ENCODE data around the gene SNX21. TPM values are rescaled to one million over a fixed set of nuclear protein-coding genes. Genes with fewer than 3 reads are reported as not detected.
"Not testable (repeated sequence)": the region's sequence is repeated elsewhere in the genome, so short reads cannot be mapped to it uniquely, and the experiment has no call there.

SNX21 gene
- total RNA-seq, 2 donors from 2014 or later, result 1.9 to 3.1 TPM

DNA sequence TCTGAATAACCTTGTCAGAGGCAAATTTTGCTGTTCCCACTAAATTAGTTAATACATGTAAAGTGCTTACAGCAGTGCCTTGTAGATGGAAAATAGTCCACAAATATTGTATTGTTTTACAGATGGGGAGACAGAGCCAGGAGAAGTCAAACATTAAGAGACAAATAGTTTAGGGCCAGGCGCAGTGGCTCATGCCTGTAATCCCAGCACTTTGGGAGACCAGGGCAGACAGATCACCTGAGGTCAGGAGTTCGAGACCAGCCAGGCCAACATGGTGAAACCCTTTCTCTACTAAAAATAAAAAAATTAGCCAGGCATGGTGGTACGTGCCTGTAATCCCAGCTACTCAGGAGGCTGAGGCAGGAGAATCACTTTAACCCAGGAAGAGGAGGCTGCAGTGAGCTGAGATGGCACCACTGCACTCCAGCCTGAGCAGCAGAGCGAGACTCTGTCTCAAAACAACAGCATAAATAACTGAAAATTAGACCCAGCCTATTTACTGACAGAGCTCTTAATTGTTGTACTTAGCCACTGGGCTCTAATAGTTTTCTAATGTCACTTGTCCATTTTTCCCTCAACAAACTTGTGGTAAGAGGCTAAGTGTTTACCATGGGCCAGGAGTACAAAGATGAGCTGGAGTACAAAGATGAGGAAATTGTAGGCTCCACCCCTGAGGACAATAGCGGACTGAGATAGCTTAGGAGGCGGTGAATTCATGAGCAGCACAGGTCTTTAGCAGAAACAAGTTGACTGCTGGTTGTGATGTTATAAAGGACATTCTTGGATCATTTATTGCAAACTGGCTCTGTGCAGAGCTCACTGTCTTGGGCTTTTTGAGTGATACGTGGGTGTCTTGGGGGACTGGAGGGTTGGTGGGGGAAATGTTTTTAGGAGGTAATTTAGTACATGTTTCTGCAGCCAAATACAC is 30.2 kb downstream of the SNX21 start:
- Mint-ChIP-seq H3K36me3 (ENCODE audit: low read depth) (no peaks in the 10 kb centered on the region), H3K27me3 (no peaks in the 10 kb centered on the region)

GRCh38 chr20:45866454-45866853 is 32.9 kb downstream of the SNX21 start:
- ATAC-seq (no peak), DNase-seq (no peak)
- no peak overlapping the region for H3K4me3 Mint-ChIP-seq
- H3K4me1 Mint-ChIP-seq, result peaks cover 5% of the 10 kb centered on the region
- H3K36me3 Mint-ChIP-seq (ENCODE audit: low read depth), result no peaks in the 10 kb centered on the region
- H3K27me3 Mint-ChIP-seq, result no peaks in the 10 kb centered on the region
- H3K9me3 ChIP-seq (ENCODE audit: control insufficient read depth, low read length, poor library complexity, severe bottlenecking), result no peaks in the 10 kb centered on the region
- no peak overlapping the region for H3K27ac Mint-ChIP-seq

More for the DNA sequence above, 30.2 kb downstream of the SNX21 start:
- H3K4me3 Mint-ChIP-seq, result no peak overlapping the region
- ATAC-seq (no peak), DNase-seq (no peak)
- H3K27ac Mint-ChIP-seq, result no peak overlapping the region
- H3K4me1 Mint-ChIP-seq, result peaks cover 19% of the 10 kb centered on the region
- H3K9me3 ChIP-seq (ENCODE audit: control insufficient read depth, low read length, poor library complexity, severe bottlenecking), result no peaks in the 10 kb centered on the region

- ATAC-seq (no peak), DNase-seq (no peak)
- H3K4me1 Mint-ChIP-seq, result peaks cover 8% of the 10 kb centered on the region
- H3K36me3 Mint-ChIP-seq (ENCODE audit: low read depth), result peaks cover 3% of the 10 kb centered on the region
- no peaks in the 10 kb centered on the region for H3K27me3 Mint-ChIP-seq
- H3K27ac Mint-ChIP-seq, result no peak overlapping the region
- no peaks in the 10 kb centered on the region for H3K9me3 ChIP-seq (ENCODE audit: control insufficient read depth, low read length, poor library complexity, severe bottlenecking)
- H3K4me3 Mint-ChIP-seq, result no peak overlapping the region
Observed at GRCh38 chr20:45867136-45867818, 33.7 kb downstream of the SNX21 start.

GRCh38 chr20:45867819-45868176 is 34.2 kb downstream of the SNX21 start:
- H3K27ac Mint-ChIP-seq, result no peak overlapping the region
- DNase-seq (no peak), ATAC-seq (no peak)
- H3K9me3 ChIP-seq (ENCODE audit: control insufficient read depth, low read length, poor library complexity, severe bottlenecking), result no peaks in the 10 kb centered on the region
- no peaks in the 10 kb centered on the region for H3K27me3 Mint-ChIP-seq
- peaks cover 4% of the 10 kb centered on the region for H3K36me3 Mint-ChIP-seq (ENCODE audit: low read depth)
- no peak overlapping the region for H3K4me3 Mint-ChIP-seq
- H3K4me1 Mint-ChIP-seq, result peaks cover 9% of the 10 kb centered on the region

GRCh38 chr20:45872626-45873025 is 39.0 kb downstream of the SNX21 start:
- Mint-ChIP-seq H3K4me3 (no peak overlapping the region), H3K4me1 (peaks cover 7% of the 10 kb centered on the region), H3K27me3 (no peaks in the 10 kb centered on the region), H3K36me3 (ENCODE audit: low read depth) (peaks cover 4% of the 10 kb centered on the region), H3K27ac (no peak overlapping the region)
- DNase-seq (no peak), ATAC-seq (no peak)
- H3K9me3 ChIP-seq (ENCODE audit: control insufficient read depth, low read length, poor library complexity, severe bottlenecking), result no peaks in the 10 kb centered on the region

DNA sequence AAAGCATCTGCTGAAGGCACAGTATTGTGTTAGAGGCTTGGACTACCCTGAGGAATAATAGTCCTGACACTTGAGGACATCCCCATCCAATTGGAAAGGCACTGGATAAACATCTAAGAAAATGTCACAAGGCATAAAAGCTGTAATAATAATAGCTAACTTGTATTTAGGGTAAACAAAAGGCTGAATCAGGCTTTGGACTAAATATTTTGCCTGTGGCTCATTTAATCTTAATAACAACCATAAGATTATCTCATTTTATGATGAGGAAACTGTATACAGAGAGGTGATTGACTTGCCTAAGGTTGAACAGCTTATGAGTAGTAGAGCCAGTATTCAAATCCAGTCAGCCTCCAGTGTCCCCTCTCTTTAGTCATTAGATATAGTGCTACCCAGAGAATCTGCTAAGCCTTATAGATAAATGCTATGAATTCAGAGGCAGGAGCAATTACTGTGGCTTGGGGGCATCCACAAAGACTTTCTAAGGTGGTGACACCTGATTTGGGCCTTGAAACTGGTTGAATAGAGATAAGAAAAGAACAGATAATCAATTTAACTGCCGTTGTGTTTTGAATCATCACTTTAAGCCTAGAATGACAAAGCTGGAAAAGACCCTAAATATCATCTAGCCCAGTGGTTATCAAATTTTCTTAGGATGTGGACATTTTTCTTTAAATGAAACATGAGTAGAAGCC is 40.0 kb downstream of the SNX21 start:
- no peak overlapping the region for H3K27ac Mint-ChIP-seq
- DNase-seq (no peak), ATAC-seq (no peak)
- peaks cover 4% of the 10 kb centered on the region for H3K36me3 Mint-ChIP-seq (ENCODE audit: low read depth)
- H3K9me3 ChIP-seq (ENCODE audit: control insufficient read depth, low read length, poor library complexity, severe bottlenecking), result no peaks in the 10 kb centered on the region
- no peak overlapping the region for H3K4me3 Mint-ChIP-seq
- H3K4me1 Mint-ChIP-seq, result peaks cover 4% of the 10 kb centered on the region
- no peaks in the 10 kb centered on the region for H3K27me3 Mint-ChIP-seq

DNA sequence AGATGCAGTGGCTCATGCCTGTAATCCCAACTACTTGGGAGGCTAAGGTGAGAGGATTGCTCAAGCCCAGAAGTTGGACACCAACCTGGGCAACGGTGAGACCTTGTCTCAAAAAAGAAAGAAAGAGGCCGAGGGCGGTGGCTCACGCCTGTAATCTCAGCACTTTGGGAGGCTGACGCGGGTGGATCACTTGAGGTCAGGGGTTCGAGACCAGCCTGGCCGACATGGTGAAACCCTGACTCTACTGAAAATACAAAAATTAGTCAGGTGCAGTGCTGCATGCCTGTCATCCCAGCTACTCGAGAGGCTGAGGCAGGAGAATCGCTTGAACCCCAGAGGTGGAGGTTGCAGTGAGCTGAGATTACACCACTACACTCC is 40.5 kb downstream of the SNX21 start:
- H3K27me3 Mint-ChIP-seq; H3K4me1 Mint-ChIP-seq; DNase-seq; H3K36me3 Mint-ChIP-seq (ENCODE audit: low read depth); H3K9me3 ChIP-seq (ENCODE audit: control insufficient read depth, low read length, poor library complexity, severe bottlenecking); ATAC-seq; H3K27ac Mint-ChIP-seq; H3K4me3 Mint-ChIP-seq: not testable (repeated sequence)

GRCh38 chr20:45874576-45874975 is 41.0 kb downstream of the SNX21 start:
- no peak for ATAC-seq
- Mint-ChIP-seq H3K27me3 (no peaks in the 10 kb centered on the region), H3K27ac (no peak overlapping the region), H3K4me1 (peaks cover 4% of the 10 kb centered on the region), H3K4me3 (no peak overlapping the region), H3K36me3 (ENCODE audit: low read depth) (peaks cover 4% of the 10 kb centered on the region)
- DNase-seq, result no peak
- no peaks in the 10 kb centered on the region for H3K9me3 ChIP-seq (ENCODE audit: control insufficient read depth, low read length, poor library complexity, severe bottlenecking)

DNA sequence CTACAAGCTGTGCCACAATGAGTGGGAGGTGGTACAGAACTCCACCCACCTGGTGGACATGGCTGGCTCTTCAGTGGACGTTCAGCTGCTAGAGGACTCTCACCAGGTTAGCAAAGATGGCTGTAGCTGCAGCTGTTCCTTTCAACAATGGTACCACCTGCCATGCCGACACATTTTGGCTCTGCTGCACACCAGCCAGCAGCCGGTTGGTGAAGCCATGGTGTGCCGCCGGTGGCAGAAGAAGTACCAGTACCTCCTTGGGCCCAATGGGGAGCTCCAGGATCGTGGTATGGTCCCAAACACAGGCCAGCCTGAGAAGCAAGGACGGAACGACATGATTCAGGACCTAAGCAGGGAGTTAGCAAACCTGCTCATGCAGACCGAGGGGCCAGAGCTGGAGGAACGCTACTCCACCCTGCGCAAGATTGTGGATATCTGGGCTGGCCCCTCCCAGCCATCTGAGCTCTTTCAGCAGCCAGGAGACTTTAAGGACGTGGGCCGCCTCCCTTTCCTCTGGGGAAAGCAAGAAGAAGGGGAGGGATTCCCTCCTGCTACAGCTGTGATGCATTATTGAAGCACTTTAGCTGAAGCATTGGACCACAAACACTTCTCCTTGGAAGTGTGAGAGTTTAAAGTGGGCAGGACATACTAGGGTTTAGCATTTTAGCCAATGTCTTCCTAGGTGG is 44.6 kb downstream of the SNX21 start:
- ATAC-seq (no peak), DNase-seq (no peak)
- H3K27me3 Mint-ChIP-seq, result no peaks in the 10 kb centered on the region
- no peak overlapping the region for H3K4me3 Mint-ChIP-seq
- no peak overlapping the region for H3K27ac Mint-ChIP-seq
- H3K9me3 ChIP-seq (ENCODE audit: control insufficient read depth, low read length, poor library complexity, severe bottlenecking), result no peaks in the 10 kb centered on the region
- peaks cover 3% of the 10 kb centered on the region for H3K36me3 Mint-ChIP-seq (ENCODE audit: low read depth)
- H3K4me1 Mint-ChIP-seq, result peaks cover 20% of the 10 kb centered on the region

- Mint-ChIP-seq H3K27ac (peak within 1 kb of the TSS; percentile 96), H3K36me3 (ENCODE audit: low read depth) (peaks cover 4% of the 10 kb centered on the region), H3K4me1 (peaks cover 33% of the 10 kb centered on the region), H3K27me3 (no peaks in the 10 kb centered on the region), H3K4me3 (peak within 1 kb of the TSS; percentile 97)
- peak; percentile 88 to 97 (median 95) for DNase-seq
- peak; percentile 97 for ATAC-seq
- H3K9me3 ChIP-seq (ENCODE audit: control insufficient read depth, low read length, poor library complexity, severe bottlenecking), result no peaks in the 10 kb centered on the region
Observed at GRCh38 chr20:45880988-45881788, 47.6 kb downstream of the SNX21 start, which contains the start of gene ZSWIM1. TSS of gene ZSWIM1 (plus strand) at chr20:45881227. CDS start at chr20:45882593, 1,366 bp downstream.

GRCh38 chr20:45882469-45883099 is 49.0 kb downstream of the SNX21 start:
- peaks cover 4% of the 10 kb centered on the region for H3K36me3 Mint-ChIP-seq (ENCODE audit: low read depth)
- H3K27ac Mint-ChIP-seq, result peak overlapping the region; percentile 96
- ATAC-seq (no peak), DNase-seq (no peak)
- no peaks in the 10 kb centered on the region for H3K9me3 ChIP-seq (ENCODE audit: control insufficient read depth, low read length, poor library complexity, severe bottlenecking)
- H3K27me3 Mint-ChIP-seq, result no peaks in the 10 kb centered on the region
- H3K4me3 Mint-ChIP-seq, result peak overlapping the region; percentile 79
- H3K4me1 Mint-ChIP-seq, result peaks cover 40% of the 10 kb centered on the region

- Mint-ChIP-seq H3K27me3 (no peaks in the 10 kb centered on the region), H3K27ac (peak overlapping the region; percentile 60), H3K36me3 (ENCODE audit: low read depth) (peaks cover 4% of the 10 kb centered on the region), H3K4me3 (peak overlapping the region; percentile 9), H3K4me1 (peaks cover 40% of the 10 kb centered on the region)
- no peaks in the 10 kb centered on the region for H3K9me3 ChIP-seq (ENCODE audit: control insufficient read depth, low read length, poor library complexity, severe bottlenecking)
- no peak for ATAC-seq
- no peak for DNase-seq
Observed at GRCh38 chr20:45883100-45883469, 49.5 kb downstream of the SNX21 start.
